GM18951 (cell line): Measurements from ENCODE around the gene MTHFD1L.

ENCODE experiments used
- POLR2A ChIP-seq: IDR thresholded peaks from 4 replicates; pipeline ENCODE4 v1.6.1; 2011; ENCODE audit warnings: mild to moderate bottlenecking; ENCODE audit not compliant: insufficient read length, insufficient read depth; ENCODE audit errors: extremely low read depth
- in situ Hi-C: fragments of 300-500 bp; cut with MboI; formaldehyde crosslinking; loops from one replicate; pipeline ENCODE4 v1.12.0; 2022; ENCODE audit warnings: low sequenced_read_pairs, mixed read lengths, inconsistent platforms; ENCODE audit not compliant: unreplicated experiment

Gene MTHFD1L

DNA sequence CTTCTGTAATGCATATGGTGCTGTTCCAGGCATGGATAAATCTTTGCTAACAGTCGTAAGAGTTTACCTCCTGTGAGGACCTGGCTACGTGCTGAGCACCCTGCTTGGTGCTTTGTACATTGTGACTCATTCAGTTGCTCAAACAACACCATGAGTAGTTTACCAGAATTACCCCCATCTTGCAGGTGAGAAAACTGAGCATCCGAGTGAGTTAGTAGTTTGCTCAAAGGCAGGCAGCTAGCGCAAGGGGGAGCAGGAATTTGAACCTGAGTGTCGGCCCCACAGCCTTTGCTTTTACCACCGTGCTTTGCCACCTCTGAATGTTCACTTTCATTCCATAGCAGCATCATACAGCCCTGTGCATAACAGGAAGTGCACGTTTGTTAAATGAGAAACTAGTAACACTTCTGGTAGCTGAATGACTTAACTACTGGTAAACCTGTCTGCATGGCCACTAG, 121.9 kb downstream of the MTHFD1L start:
- in situ Hi-C loops = no loop called here
- TF ChIP-seq POLR2A = no peak

- in situ Hi-C loops = no loop called here
- TF ChIP-seq POLR2A = no peak
Measured at GRCh38 chr6:150987855-150988464, 122.5 kb downstream of the MTHFD1L start.

GRCh38 chr6:150991487-150991886, 126.0 kb downstream of the MTHFD1L start:
- TF ChIP-seq POLR2A = no peak
- in situ Hi-C loops = no loop called here

- in situ Hi-C loops = no loop called here
- TF ChIP-seq POLR2A = no peak
Measured at GRCh38 chr6:150992262-150992661, 126.8 kb downstream of the MTHFD1L start.

DNA sequence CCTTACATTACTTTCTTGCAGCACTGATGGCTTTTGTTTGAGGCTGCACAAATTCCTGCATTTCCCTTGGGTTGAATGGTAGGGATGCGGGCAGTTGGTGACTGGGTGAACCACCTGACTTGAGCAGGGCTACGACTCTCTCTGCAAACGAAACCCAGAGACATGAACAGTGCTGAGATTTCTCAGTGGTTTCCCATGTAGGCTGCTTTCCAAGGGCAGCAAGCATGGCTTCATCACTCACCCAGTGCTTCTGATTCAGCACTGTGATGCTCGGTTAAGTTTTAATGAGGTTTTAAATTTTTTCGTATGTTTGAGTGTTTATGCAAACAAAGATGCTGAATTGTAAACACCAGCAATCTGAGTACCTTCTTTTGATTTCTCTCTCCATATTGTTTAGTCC, 127.2 kb downstream of the MTHFD1L start:
- in situ Hi-C loops = no loop called here
- TF ChIP-seq POLR2A = no peak

GRCh38 chr6:150993253-150993652, 127.8 kb downstream of the MTHFD1L start:
- in situ Hi-C loops = no loop called here
- TF ChIP-seq POLR2A = no peak

- no peak for TF ChIP-seq POLR2A
- in situ Hi-C loops = no loop called here
Measured at GRCh38 chr6:150994026-150994425, 128.5 kb downstream of the MTHFD1L start.

DNA sequence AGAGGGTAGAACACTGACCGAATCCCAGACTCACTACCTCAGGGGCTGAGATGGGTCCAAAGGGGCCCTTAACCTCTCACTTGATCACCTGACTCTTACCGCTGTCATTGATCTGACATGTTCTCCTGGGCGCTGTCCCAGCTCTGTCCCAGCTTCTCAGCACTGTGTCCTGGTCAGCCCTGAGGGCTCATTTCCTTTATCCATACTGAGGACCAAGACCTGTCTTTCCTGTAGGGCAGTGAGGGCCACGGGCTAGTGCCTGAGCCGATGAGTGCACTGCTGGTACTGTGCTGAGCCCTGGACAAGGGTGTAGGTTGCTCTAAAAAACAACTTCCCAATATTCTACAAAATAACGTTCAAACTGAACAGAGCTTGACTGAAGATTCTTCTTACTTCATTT, 131.5 kb downstream of the MTHFD1L start:
- no peak for TF ChIP-seq POLR2A
- in situ Hi-C loops = no loop called here

DNA sequence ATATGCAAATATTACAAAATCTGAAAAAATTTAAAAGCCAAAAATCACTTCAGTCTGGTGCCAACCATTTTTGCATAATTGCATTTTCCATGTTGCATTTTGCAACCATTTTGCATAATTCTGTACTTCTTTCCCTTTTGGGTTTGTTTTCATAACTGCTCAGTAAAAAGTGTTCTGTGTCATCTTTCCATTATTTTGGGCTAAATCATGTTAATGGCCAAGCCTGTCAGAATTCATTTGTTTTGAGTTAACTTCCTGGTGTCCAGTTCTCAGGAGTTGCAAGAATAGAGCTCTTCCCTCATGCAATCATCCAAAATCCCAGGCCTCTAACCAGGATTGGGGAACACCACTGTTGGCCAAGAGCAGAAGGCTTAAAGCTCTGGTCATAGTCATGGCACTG, 133.6 kb downstream of the MTHFD1L start:
- in situ Hi-C loops = no loop called here
- TF ChIP-seq POLR2A = no peak

- in situ Hi-C loops = no loop called here
- TF ChIP-seq POLR2A = no peak
Measured at GRCh38 chr6:150999576-150999975, 134.1 kb downstream of the MTHFD1L start.

GRCh38 chr6:151001387-151002056, 136.0 kb downstream of the MTHFD1L start:
- in situ Hi-C loops = loop anchor here (25.0 kb wide), 1 partner anchor 336 kb away; no protein-coding TSS in a partner anchor
- no peak for TF ChIP-seq POLR2A

DNA sequence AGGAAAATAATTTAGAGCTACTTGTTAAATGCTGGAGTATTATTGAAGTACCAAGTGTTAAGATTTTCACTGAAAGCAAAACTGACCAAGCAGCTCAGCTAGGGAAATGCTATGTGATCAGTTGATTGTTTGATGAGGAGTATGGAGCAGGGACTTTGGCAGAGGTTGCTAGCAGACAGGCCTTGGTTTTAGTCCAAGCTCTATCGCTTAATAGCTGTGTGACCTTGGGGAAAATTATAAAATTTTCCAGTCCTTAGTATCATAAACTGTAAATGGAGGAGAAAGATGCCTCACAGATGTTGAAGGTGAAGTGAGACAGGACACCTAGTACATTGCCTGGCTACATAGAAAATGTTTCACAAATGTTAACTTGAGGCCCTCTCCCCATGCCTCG, 136.6 kb downstream of the MTHFD1L start:
- in situ Hi-C loops = loop anchor here (25.0 kb wide), 1 partner anchor 335 kb away; no protein-coding TSS in a partner anchor
- TF ChIP-seq POLR2A = no peak

- in situ Hi-C loops = loop anchor here (25.0 kb wide), 1 partner anchor 335 kb away; no protein-coding TSS in a partner anchor
- TF ChIP-seq POLR2A = no peak
Measured at GRCh38 chr6:151002491-151002935, 137.0 kb downstream of the MTHFD1L start.
